Urinary bladder (tissue), 4 donors: ENCODE data around the gene KIAA0232. TPM values are rescaled to one million over a fixed set of nuclear protein-coding genes. Genes with fewer than 3 reads are reported as not detected.

Experiments used
- DNase-seq: peaks from one replicate; pipeline ENCODE4 v3.0.0-alpha.2; 2015; ENCODE audit errors: extremely low spot score
- H3K27ac ChIP-seq: one replicate; pipeline ENCODE4 v1.5.1; 2013; ENCODE audit warnings: low read depth, mild to moderate bottlenecking, moderate library complexity
- H3K36me3 ChIP-seq: one replicate; pipeline ENCODE4 v1.6.1; 2013; ENCODE audit warnings: mild to moderate bottlenecking, moderate library complexity; ENCODE audit not compliant: insufficient read depth
- H3K4me1 ChIP-seq: one replicate; pipeline ENCODE4 v1.6.1; 2013; ENCODE audit warnings: mild to moderate bottlenecking, moderate library complexity; ENCODE audit not compliant: insufficient read depth
- H3K4me3 ChIP-seq: one replicate; pipeline ENCODE4 v1.5.1; 2013; ENCODE audit warnings: low read depth, low read length
- WGBS: extraction: QIAGEN DNeasy Blood & Tissue Kit; methylation state at CpG from one replicate; pipeline ENCODE4 v1.1.7; 2013; 5-methylcytosine and 5-hydroxymethylcytosine counted together
- polyA plus RNA-seq: library from polyadenylated mRNA; stranded (reverse); fragments of 200-250 nt; gene quantifications from one replicate; pipeline ENCODE4 v1.2.3, GENCODE V29; 2013
- total RNA-seq: library from RNA; depleted of rRNA; stranded (reverse); fragments of >200 nt; gene quantifications from one replicate; pipeline ENCODE4 v1.2.3, GENCODE V29; 2014
- donor health status: healthy with polysubstance abuse.
- donor health status: healthy.

KIAA0232 gene
- total and polyA plus RNA-seq, 2 donors = 18.8 to 32.8 TPM

DNA sequence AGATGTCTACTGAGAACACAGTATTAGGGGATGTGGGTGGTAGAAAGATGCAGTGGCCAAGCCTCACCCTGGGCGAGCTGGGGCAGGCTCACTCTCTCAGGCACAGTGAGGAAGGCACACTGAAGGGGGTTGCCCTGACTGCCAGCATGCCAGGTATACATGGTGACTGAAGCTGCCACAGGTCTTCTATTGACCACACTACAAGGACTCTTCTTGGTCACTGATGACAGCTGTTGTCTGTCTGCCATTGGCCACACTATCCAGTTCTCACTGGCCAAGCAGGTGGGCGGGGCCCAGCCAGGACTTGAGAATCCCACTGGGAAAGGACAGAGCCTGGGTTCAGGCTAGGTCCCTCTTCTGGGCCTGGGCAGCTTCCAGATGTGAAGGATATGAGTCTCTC, 87.4 kb downstream of the KIAA0232 start:
- Histone ChIP-seq H3K4me3 (no peak overlapping the region), H3K4me1 (no peaks in the 10 kb centered on the region), H3K27ac (no peak overlapping the region), H3K36me3 (no peaks in the 10 kb centered on the region)
- DNase-seq = no peak
- 90% methylated on average over 2 of the region's 2 CpGs for WGBS

DNA sequence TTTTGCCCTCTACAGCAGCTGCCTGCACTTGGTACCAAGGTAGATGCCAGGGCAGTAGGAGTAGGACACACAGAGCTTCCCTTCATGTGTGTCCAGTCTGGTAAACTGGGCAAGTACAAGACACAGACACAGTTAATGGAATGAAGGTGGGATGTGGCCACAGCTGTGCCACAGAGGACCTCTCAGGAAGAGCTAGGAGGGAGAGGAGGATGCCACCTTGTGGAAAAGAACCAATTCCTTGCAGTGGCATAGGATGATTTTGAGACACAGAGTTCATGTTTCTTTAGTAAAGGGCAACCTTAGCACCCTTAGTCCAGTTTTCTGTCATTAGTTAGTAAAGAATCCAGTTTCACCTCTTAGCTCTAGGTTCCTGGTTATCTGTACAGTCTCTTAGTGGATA, 90.8 kb downstream of the KIAA0232 start:
- Histone ChIP-seq H3K4me1 (no peaks in the 10 kb centered on the region), H3K4me3 (no peak overlapping the region), H3K36me3 (no peaks in the 10 kb centered on the region), H3K27ac (no peak overlapping the region)
- no peak for DNase-seq

DNA sequence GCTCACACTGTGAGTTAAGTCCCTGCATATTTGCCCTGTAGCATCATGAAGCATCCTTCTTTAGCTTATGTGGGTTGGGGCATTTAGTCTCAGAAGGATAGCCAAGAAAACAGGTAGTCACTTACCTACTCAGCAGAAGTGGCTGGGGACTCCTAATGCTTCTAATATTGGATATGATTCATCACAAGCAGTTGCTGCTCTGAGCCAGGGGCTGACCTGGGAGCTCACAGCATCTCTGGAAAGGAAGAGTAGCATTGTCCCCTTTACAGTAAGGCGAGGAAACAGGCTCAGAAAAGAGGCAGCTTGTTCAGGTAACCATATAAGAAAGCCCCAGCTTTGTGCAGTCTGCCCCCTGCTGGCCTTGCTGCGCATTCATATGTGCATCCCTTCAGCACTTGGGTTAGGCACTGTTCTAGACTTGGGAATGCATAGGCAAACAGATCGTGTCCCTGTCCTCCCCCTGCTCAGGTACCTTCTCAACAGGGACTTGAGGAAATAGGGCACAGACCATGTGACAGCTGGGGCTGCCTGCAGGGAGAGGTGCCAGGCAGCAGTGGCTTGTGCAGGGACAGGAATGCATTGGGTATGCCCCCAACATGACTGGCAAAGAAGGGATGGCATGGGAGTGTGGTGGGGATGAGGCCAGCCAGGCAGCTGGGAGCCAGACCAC, 91.4 kb downstream of the KIAA0232 start:
- DNase-seq = no peak
- 46% methylated on average over 3 of the region's 3 CpGs for WGBS

DNA sequence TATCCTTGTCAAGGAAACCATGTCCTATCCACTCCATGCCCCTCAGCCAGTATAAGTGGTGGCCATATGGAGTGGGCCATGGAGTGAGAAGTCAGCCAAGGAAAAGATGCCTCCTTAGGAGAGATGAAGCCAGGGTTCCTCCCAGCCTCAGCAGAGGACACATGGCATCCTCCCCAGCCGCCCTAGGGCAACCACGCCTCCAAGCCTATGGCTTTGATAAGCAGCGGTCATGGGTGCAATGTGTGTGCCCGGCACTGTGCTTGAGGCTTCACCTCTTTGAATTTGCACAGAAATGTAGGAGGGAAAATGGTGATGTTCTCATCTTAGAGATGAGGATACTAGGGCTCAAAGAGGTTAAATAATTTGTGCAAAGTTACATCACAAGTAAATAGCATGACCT, 92.5 kb downstream of the KIAA0232 start:
- no peak for DNase-seq
- Histone ChIP-seq H3K4me3 (no peak overlapping the region), H3K27ac (no peak overlapping the region), H3K36me3 (no peaks in the 10 kb centered on the region), H3K4me1 (no peaks in the 10 kb centered on the region)
- 96% methylated on average over 4 of the region's 4 CpGs for WGBS

More for the DNA sequence above, 91.4 kb downstream of the KIAA0232 start:
- no peak overlapping the region for H3K27ac ChIP-seq
- H3K4me1 ChIP-seq = no peaks in the 10 kb centered on the region
- no peak overlapping the region for H3K4me3 ChIP-seq
- H3K36me3 ChIP-seq = no peaks in the 10 kb centered on the region

DNA sequence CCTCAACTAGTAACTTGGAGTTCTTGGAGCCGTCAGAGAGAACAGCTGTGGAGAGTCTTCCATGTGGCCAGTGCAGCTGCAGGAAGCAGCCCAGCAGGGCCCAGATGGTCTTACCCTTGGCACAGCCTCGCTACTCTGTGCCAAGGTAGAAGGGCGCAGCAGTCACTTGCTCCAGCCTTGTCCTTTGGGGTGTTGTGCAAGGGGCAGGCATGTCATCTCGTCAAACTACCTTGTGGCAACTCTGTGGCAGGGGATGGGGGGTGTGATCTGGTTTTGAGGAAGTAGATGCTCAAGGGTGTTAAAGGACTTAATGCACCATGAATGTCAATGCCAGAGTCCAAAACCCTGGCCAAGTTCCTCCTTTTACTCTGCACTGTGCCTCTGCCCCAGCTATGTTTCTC, 92.9 kb downstream of the KIAA0232 start:
- Histone ChIP-seq H3K4me3 (no peak overlapping the region), H3K4me1 (no peaks in the 10 kb centered on the region), H3K27ac (no peak overlapping the region), H3K36me3 (no peaks in the 10 kb centered on the region)
- no peak for DNase-seq
- WGBS = 75% methylated on average over 4 of the region's 4 CpGs

DNA sequence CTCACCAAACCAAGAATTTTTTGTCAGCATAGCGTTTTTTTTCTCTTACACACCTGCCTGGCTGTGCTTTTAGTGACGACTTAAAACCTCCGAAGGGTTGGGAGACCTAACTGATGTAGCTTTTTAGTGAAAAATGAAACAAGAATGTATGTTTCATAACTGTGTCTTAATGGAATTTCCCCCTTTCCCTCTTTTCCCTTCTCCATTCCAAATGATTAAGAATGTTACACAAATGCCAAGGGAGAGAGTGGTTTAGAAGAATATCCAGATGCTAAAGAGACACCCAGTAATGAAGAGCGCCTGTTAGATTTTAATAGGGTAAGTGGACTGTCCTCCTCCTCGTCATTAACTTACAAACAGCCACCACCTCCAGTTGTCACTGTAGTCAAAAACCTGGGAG, 93.9 kb downstream of the KIAA0232 start:
- Histone ChIP-seq H3K27ac (no peak overlapping the region), H3K4me1 (no peaks in the 10 kb centered on the region), H3K36me3 (no peaks in the 10 kb centered on the region), H3K4me3 (no peak overlapping the region)
- WGBS = 84% methylated on average over 5 of the region's 5 CpGs
- no peak for DNase-seq

DNA sequence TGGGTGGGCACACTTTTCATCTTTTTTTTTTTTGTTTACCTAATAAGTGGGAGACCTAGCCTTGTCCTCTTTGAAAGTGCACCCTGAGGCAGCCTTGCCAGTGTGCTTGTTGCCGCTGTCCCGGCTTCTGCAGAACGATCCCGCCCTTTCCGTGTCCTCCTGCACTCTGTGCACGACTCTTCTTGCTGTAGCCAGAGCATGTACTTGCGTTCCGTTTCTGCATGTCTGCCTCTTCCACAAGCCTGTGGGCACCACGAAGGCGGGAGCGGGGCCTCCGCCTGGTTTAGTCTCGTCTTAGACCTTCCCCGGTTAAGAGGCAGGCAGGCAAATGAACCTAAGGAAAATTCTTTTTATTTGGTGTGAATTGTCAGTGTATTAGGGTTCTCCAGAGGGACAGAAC, 94.5 kb downstream of the KIAA0232 start:
- no peaks in the 10 kb centered on the region for H3K4me1 ChIP-seq
- H3K36me3 ChIP-seq = no peaks in the 10 kb centered on the region
- no peak overlapping the region for H3K27ac ChIP-seq
- DNase-seq = no peak
- no peak overlapping the region for H3K4me3 ChIP-seq
- 94% methylated on average over 14 of the region's 14 CpGs for WGBS

DNA sequence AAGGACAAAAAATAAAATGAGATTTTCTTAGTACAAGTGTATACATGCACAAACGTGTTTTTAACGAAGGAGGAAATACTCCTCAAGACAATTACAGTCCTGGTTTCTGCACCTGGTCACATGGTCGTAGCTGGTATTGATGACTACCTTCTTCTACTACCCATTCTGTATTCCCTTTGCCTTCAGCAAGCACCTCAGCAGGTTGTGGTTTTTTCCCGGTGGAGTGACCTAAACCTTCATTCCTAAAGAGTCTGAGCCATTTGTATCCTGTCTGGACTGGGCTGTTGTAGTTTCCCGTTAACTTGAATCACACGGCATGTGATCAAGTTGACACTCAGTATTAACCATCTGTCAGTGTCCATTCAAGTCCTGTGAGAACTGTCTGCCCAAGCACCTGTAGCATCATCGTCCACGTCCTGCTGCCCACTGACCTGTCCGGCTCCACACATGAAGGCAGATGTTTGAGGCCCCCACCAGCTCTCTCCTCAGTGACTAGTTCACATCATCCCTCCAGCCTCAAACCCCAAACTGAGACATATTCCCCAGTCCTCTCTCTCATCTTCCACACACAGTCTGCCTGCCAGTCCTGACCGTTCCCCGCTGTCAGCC, 96.0 kb downstream of the KIAA0232 start:
- Histone ChIP-seq H3K36me3 (no peaks in the 10 kb centered on the region), H3K4me3 (no peak overlapping the region), H3K4me1 (no peaks in the 10 kb centered on the region), H3K27ac (no peak overlapping the region)
- DNase-seq = no peak
- WGBS = 83% methylated on average over 11 of the region's 11 CpGs

DNA sequence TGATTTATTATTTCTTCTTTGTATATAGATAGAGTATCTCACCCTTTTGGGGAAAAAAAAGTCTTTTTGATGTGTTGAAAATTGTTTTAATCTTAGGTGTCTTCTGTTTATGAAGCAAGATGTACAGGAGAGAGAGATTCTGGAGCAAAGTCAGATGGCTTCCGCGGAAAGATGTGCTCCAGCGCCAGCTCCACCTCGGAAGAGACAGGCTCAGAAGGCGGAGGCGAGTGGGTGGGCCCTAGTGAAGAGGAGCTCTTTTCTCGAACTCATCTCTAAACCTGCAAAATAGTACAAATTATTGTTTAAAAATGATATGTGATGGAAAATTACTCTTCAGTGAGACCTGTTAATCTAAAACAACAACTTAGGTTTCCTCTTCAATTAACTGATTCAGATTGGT, 98.2 kb downstream of the KIAA0232 start:
- H3K4me1 ChIP-seq = no peaks in the 10 kb centered on the region
- no peak overlapping the region for H3K27ac ChIP-seq
- 91% methylated on average over 7 of the region's 7 CpGs for WGBS
- no peaks in the 10 kb centered on the region for H3K36me3 ChIP-seq
- H3K4me3 ChIP-seq = no peak overlapping the region
- DNase-seq = no peak

DNA sequence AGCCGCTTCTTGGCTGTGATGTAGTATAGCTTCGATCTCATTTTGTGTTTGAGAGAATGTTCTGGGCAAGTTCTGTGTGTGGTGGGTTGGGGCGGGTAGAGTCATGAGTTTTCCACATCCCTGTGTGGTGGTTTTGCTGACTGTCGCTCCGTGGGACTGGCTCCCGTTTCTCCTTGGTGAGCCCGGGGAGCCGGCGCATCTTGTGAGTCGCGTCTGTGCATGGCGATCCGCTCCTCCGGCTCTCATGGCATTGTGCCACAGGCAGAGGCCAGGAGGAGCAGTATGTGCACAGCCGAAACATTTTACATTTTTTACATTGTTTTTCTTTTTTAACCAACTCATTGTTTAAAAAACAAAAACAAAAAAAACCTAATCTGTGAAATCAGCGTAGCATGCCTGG, 99.4 kb downstream of the KIAA0232 start:
- H3K36me3 ChIP-seq = no peaks in the 10 kb centered on the region

DNA sequence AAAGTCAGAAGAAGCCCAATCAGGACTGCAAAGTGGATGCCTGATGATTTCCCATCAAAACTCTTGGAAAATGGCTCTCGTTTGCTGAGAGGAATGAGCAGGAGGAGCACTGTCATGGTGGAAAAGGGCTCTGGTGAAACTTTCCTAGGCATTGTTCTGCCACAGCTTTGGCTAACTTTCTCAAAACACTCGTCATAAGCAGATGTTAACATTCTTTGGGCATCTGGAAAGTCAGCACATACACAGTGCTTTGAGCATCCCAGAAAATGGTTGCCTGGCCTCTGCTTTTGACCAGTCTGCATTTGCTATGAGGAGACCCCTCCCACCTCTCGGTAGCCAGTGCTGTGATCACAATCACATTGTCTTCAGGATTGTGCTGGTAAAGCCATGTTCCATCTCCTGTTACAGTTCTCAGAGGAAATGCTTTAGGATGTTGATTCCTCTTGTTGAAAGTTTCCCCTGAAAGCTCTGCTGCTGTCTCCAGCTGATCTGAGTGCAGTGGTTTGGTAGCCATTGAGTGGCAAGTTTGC, 101.9 kb downstream of the KIAA0232 start:
- H3K36me3 ChIP-seq = no peaks in the 10 kb centered on the region
- no peak overlapping the region for H3K4me3 ChIP-seq
- H3K4me1 ChIP-seq = no peaks in the 10 kb centered on the region
- 69% methylated on average over 3 of the region's 3 CpGs for WGBS
- H3K27ac ChIP-seq = no peak overlapping the region
- DNase-seq = no peak

More for the DNA sequence above, 99.4 kb downstream of the KIAA0232 start:
- no peaks in the 10 kb centered on the region for H3K4me1 ChIP-seq
- no peak overlapping the region for H3K4me3 ChIP-seq
- H3K27ac ChIP-seq = no peak overlapping the region
- 91% methylated on average over 16 of the region's 16 CpGs for whole genome bisulfite sequencing
- DNase-seq = no peak

DNA sequence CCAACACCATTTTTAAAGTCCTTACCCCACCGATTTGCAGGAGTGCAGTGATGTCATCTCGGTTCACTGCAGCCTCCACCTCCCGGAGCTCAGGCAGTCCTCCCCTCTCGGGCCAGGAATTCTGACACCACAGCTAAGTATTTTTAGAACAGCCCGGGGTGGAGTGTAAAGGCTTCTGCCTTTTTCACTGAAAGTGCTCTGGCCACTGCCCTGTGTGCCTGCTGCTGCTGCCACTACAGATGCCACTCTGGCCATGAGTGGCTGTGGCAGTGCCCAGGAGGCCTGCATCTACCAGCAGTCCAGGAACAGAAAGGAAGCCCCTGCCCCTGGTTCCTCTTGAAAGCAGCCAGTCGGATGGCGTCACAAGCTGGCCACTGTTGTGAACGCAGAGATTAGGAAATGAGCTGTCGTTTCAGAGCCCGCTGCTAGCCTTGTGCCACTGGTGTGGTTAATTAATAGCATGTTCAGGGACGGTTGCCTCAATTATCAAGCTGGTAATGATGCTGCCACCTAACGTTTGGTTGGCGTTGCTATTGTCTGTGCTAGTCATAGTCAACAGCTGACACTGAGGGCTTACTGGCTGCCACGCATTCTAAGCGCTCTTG, 103.5 kb downstream of the KIAA0232 start:
- WGBS = 31% methylated on average over 15 of the region's 15 CpGs
- H3K4me1 ChIP-seq = no peaks in the 10 kb centered on the region
- no peak overlapping the region for H3K27ac ChIP-seq
- H3K4me3 ChIP-seq = no peak overlapping the region
- no peak for DNase-seq
- H3K36me3 ChIP-seq = no peaks in the 10 kb centered on the region

DNA sequence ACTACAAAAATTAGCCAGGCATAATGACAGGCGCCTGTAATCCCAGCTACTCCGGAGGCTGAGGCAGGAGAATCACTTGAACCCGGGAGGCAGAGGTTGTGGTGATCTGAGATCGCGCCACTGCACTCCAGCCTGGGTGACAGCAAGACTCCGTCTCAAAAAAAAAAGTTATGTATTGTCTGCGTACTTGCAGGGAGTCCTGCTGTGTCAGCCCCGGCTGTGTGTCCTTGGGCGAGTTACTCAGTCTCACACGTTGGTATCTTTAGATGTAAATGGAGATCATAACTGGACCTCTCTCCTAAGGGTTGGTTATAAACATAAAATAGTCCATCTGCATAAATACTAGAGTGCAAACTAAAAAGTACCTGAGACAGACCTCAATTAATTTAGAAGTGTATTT, 104.4 kb downstream of the KIAA0232 start:
- 78% methylated on average over 10 of the region's 10 CpGs for WGBS
- no peak for DNase-seq
- Histone ChIP-seq H3K4me1 (no peaks in the 10 kb centered on the region), H3K27ac (no peak overlapping the region), H3K36me3 (no peaks in the 10 kb centered on the region), H3K4me3 (no peak overlapping the region)
